C4-2B (cell line): ENCODE measurements around the gene CCDC38.

Source experiments
- H3K27ac ChIP-seq: fragments of 450-650 bp; 2 replicates; pipeline ENCODE4 v1.5.1; 2017
- ZFX ChIP-seq: fragments of 450-650 bp; IDR thresholded peaks from 2 replicates; pipeline ENCODE4 v1.6.1; 2017
- TF ChIP-seq, protein P1 (sequence below): fragments of 450-650 bp; conservative IDR thresholded peaks from 2 replicates; pipeline ENCODE4 v1.5.1; 2017; ENCODE audit warnings: mild to moderate bottlenecking

Gene CCDC38

DNA sequence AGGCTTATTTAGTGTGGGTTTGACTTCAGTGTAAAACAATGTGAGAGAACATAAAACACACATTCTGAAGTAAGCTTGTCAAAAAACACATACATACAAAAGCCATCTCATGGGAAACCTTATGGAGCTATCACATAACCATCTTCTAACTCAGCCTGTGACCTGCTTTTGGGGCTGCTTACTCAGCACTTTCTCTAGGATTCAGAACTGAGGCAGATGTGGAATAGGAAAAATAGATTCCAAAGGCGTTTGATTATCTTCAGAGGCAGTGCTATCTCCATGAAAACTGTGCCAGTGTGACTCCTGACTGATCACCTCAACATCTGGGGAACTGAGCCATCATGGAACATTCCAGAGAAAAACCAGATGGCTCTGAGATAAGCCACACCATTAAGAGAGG is 40.2 kb upstream of the CCDC38 start:
- no peak for TF ChIP-seq ZFX
- TF ChIP-seq, protein P1, sequence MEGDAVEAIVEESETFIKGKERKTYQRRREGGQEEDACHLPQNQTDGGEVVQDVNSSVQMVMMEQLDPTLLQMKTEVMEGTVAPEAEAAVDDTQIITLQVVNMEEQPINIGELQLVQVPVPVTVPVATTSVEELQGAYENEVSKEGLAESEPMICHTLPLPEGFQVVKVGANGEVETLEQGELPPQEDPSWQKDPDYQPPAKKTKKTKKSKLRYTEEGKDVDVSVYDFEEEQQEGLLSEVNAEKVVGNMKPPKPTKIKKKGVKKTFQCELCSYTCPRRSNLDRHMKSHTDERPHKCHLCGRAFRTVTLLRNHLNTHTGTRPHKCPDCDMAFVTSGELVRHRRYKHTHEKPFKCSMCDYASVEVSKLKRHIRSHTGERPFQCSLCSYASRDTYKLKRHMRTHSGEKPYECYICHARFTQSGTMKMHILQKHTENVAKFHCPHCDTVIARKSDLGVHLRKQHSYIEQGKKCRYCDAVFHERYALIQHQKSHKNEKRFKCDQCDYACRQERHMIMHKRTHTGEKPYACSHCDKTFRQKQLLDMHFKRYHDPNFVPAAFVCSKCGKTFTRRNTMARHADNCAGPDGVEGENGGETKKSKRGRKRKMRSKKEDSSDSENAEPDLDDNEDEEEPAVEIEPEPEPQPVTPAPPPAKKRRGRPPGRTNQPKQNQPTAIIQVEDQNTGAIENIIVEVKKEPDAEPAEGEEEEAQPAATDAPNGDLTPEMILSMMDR, result no peak
- H3K27ac ChIP-seq, result no peak overlapping the region

- TF ChIP-seq, protein P1, result no peak
- TF ChIP-seq ZFX, result no peak
Measured at GRCh38 chr12:95980437-95980836, 38.0 kb upstream of the CCDC38 start.

GRCh38 chr12:95978774-95979173 is 36.4 kb upstream of the CCDC38 start:
- TF ChIP-seq ZFX, result no peak
- TF ChIP-seq, protein P1, result no peak
- H3K27ac ChIP-seq, result no peak overlapping the region

More at GRCh38 chr12:95980437-95980836, 38.0 kb upstream of the CCDC38 start:
- H3K27ac ChIP-seq, result no peak overlapping the region

- no peak overlapping the region for H3K27ac ChIP-seq
- no peak for TF ChIP-seq ZFX
- TF ChIP-seq, protein P1, result no peak
Measured at GRCh38 chr12:95978351-95978750, 35.9 kb upstream of the CCDC38 start.

DNA sequence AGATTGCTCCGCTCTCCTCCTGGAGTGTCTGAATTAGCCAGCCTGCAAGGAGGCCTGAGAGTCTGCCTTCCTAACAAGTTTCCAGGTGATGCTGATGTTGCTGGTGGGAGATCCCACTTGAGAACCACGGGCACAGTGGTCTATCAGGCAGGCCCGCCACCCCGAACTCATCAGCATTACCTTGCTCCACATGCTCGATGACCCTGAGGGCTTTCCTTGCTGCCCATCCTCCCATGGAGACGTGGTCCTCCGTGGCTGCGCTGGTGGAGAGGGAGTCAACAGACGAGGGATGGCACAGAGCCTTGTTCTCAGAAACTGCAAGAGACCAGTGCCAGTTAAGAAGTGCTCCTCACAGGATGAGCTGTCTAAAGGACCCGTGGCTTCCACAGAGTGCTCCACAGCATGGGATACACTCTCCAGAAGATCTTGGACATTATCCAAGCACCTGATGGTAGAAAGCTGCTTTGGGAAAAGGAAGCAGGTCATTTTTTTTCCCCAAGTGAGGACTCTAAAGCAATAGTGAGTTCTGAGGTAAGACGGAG is 35.4 kb upstream of the CCDC38 start:
- no peak for TF ChIP-seq ZFX
- TF ChIP-seq, protein P1, result no peak
- no peak overlapping the region for H3K27ac ChIP-seq

- H3K27ac ChIP-seq, result no peak overlapping the region
- TF ChIP-seq, protein P1, result no peak
- no peak for TF ChIP-seq ZFX
Measured at GRCh38 chr12:95976416-95976832, 34.0 kb upstream of the CCDC38 start.

DNA sequence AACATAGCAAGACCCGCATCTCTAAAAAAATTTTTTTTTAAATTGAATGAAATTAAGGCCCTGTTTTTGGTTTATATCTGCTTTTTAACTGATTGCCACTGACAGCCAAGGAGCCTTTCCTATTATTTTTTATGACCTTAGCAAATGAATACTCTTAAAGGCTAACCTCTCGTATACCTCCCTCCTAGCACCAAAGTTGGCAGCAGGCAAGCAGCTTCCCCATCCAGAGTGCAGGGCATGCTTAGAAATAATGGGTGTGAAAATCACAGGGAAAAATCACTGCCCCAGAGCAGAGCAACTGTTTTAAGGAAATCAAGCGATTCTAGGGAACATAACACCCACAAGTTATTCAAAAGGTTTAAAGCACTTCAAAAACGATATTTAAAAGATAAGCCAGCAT is 33.1 kb upstream of the CCDC38 start:
- TF ChIP-seq, protein P1, result no peak
- TF ChIP-seq ZFX, result no peak
- H3K27ac ChIP-seq, result no peak overlapping the region
